Measurements from ENCODE around the gene TSPAN18. TPM values are rescaled to one million over a fixed set of nuclear protein-coding genes. Genes with fewer than 3 reads are reported as not detected.
A peak's percentile ranks its signal among the peaks of the same experiment; 100 is the strongest.

TSPAN18 gene
- total and polyA plus RNA-seq, 2 of the 4 experiments (the other 2 are of a cell fraction), result 0.36 to 1.1 TPM

DNA sequence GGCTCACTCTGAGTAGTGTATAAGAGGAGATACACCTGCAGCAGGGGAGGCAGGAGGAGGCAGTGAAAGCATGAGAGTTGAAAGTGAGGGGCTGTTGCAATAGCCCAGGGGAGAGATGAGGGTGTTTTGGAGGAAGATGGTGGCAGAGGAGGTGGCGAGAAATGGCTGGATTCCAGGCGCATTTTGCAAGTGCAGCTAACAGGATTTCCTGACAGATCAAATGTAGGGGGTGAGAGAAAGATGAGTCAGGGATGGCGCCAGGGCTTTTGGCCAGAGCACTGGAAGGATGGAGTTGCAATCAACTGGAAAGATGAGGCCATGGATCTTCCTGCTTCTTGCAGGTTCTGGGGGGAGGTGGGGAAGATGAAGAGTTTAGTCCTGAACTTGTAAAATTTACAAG lies 16.8 kb upstream of the TSPAN18 start:
- Histone ChIP-seq H2BK20ac (ENCODE audit: low read depth, low read length) (no peak overlapping the region), H2AFZ (replicated peaks; ENCODE audit: low read length, poor library complexity) (no peak overlapping the region), H3K4ac (ENCODE audit: low read depth, low read length) (no peak overlapping the region), H3K18ac (ENCODE audit: low read depth, low read length) (no peak overlapping the region), H3K9ac (ENCODE audit: low read depth, low read length) (no peak overlapping the region), H3K4me3 (ENCODE audit: insufficient read depth, low read depth, low read length) (no peak overlapping the region), H2AK9ac (replicated peaks; ENCODE audit: low read depth, low read length, poor library complexity) (peak overlapping the region; percentile 48), H3K79me1 (ENCODE audit: low read depth in 1 of 2, low read length in 2 of 2) (no peaks in the 10 kb centered on the region), H3K4me2 (ENCODE audit: low read depth, low read length) (no peak overlapping the region), H3K23ac (ENCODE audit: low read depth, low read length) (no peak overlapping the region), H3K9me3 (ENCODE audit: control insufficient read depth, insufficient read depth, low read length) (peaks cover 5% of the 10 kb centered on the region), H4K20me1 (ENCODE audit: insufficient read depth, low read length) (no peaks in the 10 kb centered on the region), H3K14ac (replicated peaks; ENCODE audit: low read depth, low read length) (no peak overlapping the region), H3K9me1 (ENCODE audit: insufficient read depth, low read length) (no peaks in the 10 kb centered on the region), H3K27me3 (ENCODE audit: control insufficient read depth, insufficient read depth, low read length) (peaks cover 35% of the 10 kb centered on the region), H4K91ac (ENCODE audit: insufficient read depth, low read depth, low read length) (no peak overlapping the region), H2BK120ac (ENCODE audit: low read depth, low read length) (no peak overlapping the region), H2BK5ac (ENCODE audit: low read depth, low read length, poor library complexity, severe bottlenecking) (no peak overlapping the region), H2BK15ac (ENCODE audit: low read depth, low read length) (no peak overlapping the region), H2AK5ac (ENCODE audit: low read depth, low read length) (no peak overlapping the region), H3K36me3 (ENCODE audit: control insufficient read depth, insufficient read depth, low read length) (no peaks in the 10 kb centered on the region), H4K8ac (ENCODE audit: low read depth in 2 of 2, low read length in 2 of 2) (no peak overlapping the region), H4K5ac (ENCODE audit: low read depth, low read length) (no peak overlapping the region), H3K4me1 (ENCODE audit: control insufficient read depth, insufficient read depth, low read length) (no peaks in the 10 kb centered on the region), H3K56ac (ENCODE audit: extremely low read depth, insufficient read depth, low read length) (no peak overlapping the region), H3K27ac (ENCODE audit: insufficient read depth, low read length) (no peak overlapping the region)
- no peak for TF ChIP-seq CHD1 (IDR thresholded peaks at IDR 0.05; ENCODE audit: low read depth, low read length)
- TF ChIP-seq, protein P1, sequence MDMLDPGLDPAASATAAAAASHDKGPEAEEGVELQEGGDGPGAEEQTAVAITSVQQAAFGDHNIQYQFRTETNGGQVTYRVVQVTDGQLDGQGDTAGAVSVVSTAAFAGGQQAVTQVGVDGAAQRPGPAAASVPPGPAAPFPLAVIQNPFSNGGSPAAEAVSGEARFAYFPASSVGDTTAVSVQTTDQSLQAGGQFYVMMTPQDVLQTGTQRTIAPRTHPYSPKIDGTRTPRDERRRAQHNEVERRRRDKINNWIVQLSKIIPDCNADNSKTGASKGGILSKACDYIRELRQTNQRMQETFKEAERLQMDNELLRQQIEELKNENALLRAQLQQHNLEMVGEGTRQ (IDR thresholded peaks at IDR 0.05; ENCODE audit: low read depth, low read length), result no peak
- TF ChIP-seq SMC3 (IDR thresholded peaks at IDR 0.05; ENCODE audit: low read depth, low read length), result no peak
- TF ChIP-seq RCOR1 (IDR thresholded peaks at IDR 0.05; ENCODE audit: insufficient replicate concordance, low read length), result no peak
- no peak for TF ChIP-seq NFE2L2 (IDR thresholded peaks at IDR 0.05; ENCODE audit: low read depth, low read length)
- no peak for TF ChIP-seq CTCF (conservative IDR thresholded peaks at IDR 0.05; ENCODE audit: low read depth, low read length)
- TF ChIP-seq POLR2A (IDR thresholded peaks at IDR 0.05; ENCODE audit: low read depth, low read length), result no peak
- TF ChIP-seq BHLHE40 (IDR thresholded peaks at IDR 0.05; ENCODE audit: low read depth, low read length), result no peak
- TF ChIP-seq MXI1 (IDR thresholded peaks at IDR 0.05; ENCODE audit: borderline replicate concordance, low read depth, low read length), result no peak
- TF ChIP-seq MAZ (IDR thresholded peaks at IDR 0.05; ENCODE audit: borderline replicate concordance, low read depth, low read length), result no peak
- no peak for TF ChIP-seq RFX5 (IDR thresholded peaks at IDR 0.05; ENCODE audit: low read depth, low read length)
- TF ChIP-seq RAD21 (IDR thresholded peaks at IDR 0.05; ENCODE audit: low read length), result no peak
- TF ChIP-seq MAFK (IDR thresholded peaks at IDR 0.05; ENCODE audit: low read depth, low read length), result no peak
- TF ChIP-seq CEBPB (IDR thresholded peaks at IDR 0.05; ENCODE audit: low read depth, low read length), result no peak
- no peak for TF ChIP-seq ELK1 (IDR thresholded peaks at IDR 0.05; ENCODE audit: borderline replicate concordance, low read depth, low read length)
- no peak for TF ChIP-seq FOS (IDR thresholded peaks at IDR 0.05; ENCODE audit: low read depth, low read length)
- POLR2A ChIA-PET (ENCODE audit: unreplicated experiment), result no interaction called here
- CTCF ChIA-PET, result interaction anchor here (0.6 kb wide), 1 partner anchor 768 kb away, joined by 3 read pairs; the partner anchor contains the start of gene C11orf96
- DNase-seq (peak; percentile 27), ATAC-seq (ENCODE audit: low read depth) (0 out of 2 replicates have a peak, but pooled peaks have one; percentile 35)
- in situ Hi-C loops (cut with MboI; ENCODE audit: low sequenced_read_pairs), result loop anchor here (5.0 kb wide), 1 partner anchor 83 kb away; no protein-coding TSS in a partner anchor
- 50% methylated on average over 1 of the region's 3 CpGs; no CpG with 5 or more reads in 1 of the 2 experiments for WGBS, 2 experiments (ENCODE audit: extremely low coverage in 2 of 2, insufficient read length in 1 of 2)
- intact Hi-C loops (cut with micrococcal nuclease), result no loop called here
- no TSS peak for BruUV-seq (replicated peaks)
- dilution Hi-C loops (cut with HindIII; ENCODE audit: low sequenced_read_pairs, unreplicated experiment), result no loop called here

All from IMR-90 (cell line).